Testis (tissue), 2 donors: Measurements from ENCODE around the gene FAM53B.

ENCODE experiments used
- CTCF ChIP-seq, 3 experiments: fragments of 450-650 bp in 2 of 3; fragments of 200-600 bp in 1 of 3; sonication (generic) in 1 of 3; IDR thresholded peaks; one replicate each; pipeline ENCODE4 v1.5.1; 2016 to 2019; ENCODE audit warnings: antibody characterized with exemption in 3 of 3, mild to moderate bottlenecking in 2 of 3, moderate library complexity in 1 of 3
- POLR2A ChIP-seq: fragments of 450-650 bp; IDR thresholded peaks from one replicate; pipeline ENCODE4 v1.6.1; 2017; ENCODE audit warnings: antibody characterized with exemption, mild to moderate bottlenecking, moderate library complexity

GRCh38 chr10:124733571-124734245 lies 10.5 kb downstream of the FAM53B start:
- TF ChIP-seq CTCF (IDR thresholded peaks at IDR 0.05) (no peak), POLR2A (no peak)
